Stimulated activated CD8-positive, alpha-beta memory T cell treated with anti-CD3 and anti-CD28 coated beads, Interleukin-12 subunit alpha, Interleukin-12 subunit beta, amount 100 ng/mL, for 24 hours (primary cell): ENCODE results near the gene FAM163A.
"Not testable (repeated sequence)": the region's sequence is repeated elsewhere in the genome, so short reads cannot be mapped to it uniquely, and the experiment has no call there.

Source experiments
- DNase-seq: peaks from one replicate; pipeline ENCODE4 v3.0.0-alpha.2; 2020; ENCODE audit errors: extremely low read depth

Gene FAM163A

DNA sequence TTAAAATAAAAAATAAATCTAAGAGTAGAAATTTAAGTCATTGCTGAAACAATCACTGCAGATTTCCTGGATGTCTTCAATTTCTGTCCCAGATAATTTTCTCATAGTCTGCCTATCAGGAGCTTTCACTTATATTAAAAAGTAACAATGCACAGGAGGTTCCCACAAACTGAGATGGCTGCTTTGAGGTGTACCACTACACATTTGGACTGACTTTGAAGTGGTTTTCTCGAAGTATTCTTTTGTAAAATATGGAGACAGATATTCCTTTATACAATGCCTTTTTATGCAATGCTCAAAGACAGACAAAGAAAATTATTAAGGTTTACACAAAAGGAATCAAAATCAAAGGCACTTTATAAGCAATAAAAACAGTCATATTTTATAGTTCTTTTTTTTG lies 110.0 kb downstream of the FAM163A start:
- no peak for DNase-seq

GRCh38 chr1:179855831-179856230 lies 112.7 kb downstream of the FAM163A start:
- DNase-seq, result not testable (repeated sequence)

- DNase-seq, result no peak
These were observed 113.2 kb downstream of the FAM163A start for GRCh38 chr1:179856296-179856695.

DNA sequence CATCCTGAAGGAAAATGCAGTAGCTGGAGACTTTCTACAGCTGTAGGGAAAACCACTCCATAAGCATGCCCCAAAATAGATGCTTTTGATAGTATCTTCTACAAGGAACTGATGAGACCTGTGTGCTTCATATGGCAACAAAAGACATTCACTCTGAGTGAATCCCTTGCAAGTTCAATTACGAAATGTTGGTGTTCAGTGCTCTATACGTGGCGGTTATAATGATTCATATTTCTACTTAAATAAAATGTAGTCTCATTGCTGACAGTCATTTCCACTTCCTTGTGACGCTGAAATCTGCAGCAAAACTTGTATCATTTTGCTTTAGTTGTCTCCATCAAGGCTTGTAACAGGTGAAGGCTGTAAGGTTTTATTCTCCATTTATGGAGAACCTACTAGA lies 113.9 kb downstream of the FAM163A start:
- no peak for DNase-seq

DNA sequence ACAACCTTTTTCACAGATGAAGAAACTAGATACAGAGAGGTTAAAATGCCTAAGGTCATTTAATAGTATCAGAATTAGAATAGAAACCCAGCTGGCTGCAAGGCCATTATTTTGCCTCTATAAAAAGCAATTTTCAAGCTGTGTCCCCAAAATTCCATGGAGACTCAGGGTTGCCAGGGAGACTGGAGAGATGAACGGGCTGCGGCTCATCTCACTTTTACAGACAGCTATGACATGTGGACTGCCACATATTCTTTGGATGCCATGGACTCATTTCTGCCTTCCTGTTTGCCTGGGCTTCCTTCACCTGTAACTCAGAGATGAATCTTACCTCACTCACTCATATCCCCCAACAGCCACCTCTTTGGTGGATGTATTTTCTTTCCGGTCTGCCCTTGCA lies 117.6 kb downstream of the FAM163A start:
- no peak for DNase-seq

- no peak for DNase-seq
These were observed 122.3 kb downstream of the FAM163A start for GRCh38 chr1:179865377-179865776.
